ENCODE measurements around the gene CASTOR1.

Gene CASTOR1

DNA sequence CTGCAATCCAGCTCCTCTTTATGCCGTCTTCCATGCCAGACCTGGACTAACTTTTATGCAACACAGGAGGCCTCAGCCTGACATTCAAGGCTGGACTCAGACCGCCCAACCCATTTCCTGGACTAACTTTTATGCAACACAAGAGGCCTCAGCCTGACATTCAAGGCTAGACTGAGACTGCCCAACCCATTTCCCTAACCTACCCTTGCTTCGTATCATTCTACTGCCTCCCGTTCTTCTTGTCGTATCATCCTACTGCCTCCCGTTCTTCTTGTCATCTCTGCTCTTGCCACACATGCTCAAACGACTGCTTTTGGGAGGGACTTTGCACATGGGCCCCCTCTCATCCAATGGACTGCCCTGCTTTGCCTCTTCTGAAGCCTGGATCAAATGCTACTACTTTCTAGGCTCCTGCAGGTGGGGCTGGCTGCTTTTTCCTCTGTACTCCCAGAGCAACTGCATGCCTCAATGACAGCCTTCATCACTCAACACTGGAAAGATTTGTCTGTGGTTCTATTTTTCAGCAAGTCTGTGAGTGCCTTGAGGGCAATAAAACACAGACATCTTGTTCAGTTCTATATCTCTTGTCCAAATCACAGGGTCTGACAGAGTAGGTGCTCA is 29.6 kb upstream of the CASTOR1 start:
- no peak for DNase-seq (ENCODE audit: low read depth in 2 of 2)

DNA sequence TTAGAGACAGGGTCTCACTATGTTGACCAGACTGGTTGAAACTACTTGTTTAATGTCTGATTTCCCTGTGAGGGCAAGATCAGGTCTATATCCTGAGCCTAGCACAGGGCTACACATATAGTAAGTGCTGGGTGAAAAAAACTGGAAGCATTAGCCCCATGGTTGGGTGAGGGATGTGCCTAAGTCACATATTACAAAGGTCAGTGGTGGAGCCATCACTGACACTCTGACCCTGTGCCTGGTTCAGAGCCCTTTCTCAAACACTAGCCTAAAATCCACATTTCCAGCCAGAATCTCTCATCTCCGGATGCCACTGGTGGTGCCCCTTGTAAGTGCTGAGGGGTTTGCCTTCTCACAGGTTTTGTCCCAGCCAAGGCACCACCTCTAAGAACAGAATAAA is 28.5 kb upstream of the CASTOR1 start:
- DNase-seq (ENCODE audit: low read depth in 2 of 2): no peak

DNA sequence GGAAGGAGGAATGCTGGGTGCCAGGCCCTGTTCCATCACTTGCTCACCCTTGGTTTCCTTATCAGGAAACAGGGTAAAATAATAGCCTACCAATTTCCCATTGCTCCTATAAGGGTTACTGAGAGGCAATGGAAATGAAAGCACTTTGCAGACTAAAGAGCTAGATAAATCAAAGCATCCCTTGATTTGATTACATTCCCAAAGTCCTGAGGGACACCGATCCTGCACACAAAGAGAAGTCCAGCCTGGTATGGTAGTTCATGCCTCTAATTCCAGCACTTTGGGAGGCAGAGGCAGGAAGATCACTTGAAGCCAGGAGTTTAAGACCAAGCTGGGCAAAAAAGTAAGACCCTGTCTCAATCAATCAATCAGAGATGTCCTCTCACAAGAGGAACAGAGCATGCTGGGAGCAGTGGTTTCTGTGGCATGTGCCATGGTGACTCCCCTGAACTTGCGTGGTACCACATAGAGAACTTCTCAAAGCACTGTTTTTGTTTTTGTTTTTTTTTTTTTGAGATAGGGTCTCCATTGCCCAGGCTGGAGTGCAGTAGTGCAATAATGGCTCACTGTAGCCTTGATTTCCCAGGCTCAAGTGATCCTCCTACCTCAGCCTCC is 26.8 kb upstream of the CASTOR1 start:
- DNase-seq (ENCODE audit: low read depth in 2 of 2): no peak

DNA sequence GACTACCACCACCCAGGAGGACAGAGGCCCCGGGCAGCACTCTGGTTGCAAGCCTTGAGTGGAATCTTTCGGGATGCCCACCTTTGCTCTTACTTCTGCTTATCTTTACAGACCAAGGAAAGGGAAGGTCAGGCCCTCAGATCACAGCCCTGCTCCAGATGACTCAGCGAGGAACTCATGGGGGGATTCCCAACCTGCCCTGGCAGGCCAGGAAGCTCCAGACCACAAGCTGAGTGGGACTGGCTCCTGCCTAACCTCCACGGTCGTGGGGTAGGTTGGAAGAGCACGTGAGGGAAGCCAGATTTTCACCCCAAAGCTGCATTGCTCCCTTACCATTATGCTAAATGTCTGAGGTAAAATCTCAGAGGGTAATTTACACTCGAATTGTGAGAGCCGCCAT is 25.6 kb upstream of the CASTOR1 start:
- DNase-seq (ENCODE audit: low read depth in 2 of 2): no peak

DNA sequence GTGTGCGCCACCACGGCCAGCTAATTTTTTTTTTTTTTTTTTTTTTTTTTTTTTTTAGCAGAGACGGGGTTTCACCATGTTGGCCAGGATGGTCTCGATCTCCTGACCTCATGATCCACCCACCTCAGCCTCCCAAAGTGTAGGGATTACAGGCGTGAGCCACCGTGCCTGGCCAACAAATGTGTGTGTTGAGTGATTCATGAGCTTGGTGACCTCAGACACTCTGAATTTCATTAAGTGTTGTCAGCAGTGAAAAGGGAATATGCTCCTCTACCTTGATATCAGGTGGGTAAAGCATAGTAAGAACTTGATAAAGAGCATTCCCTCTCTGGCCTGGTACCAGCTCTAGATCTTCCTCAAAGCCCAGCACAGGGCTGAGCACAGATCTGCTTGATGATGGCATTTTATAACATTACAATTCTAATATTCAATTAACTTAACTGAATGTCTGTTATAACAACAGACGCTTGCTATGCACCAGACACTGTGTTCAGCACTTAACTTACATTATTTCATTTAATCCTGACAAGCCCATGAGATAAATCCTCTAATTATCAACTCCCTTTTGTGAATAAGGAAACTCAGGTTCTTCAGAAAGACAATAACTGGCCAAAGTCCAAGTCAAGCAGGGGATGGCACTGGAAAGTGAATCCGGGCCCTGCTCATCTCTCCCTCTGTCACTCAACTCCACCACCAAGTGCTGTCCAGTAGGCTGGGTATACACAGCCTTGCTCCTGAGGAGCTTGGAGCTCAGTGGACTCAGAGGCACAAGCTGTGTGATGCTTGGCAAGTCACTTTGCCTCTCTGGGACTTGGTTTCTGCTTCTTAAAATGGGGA is 24.4 kb upstream of the CASTOR1 start:
- no peak for DNase-seq (ENCODE audit: low read depth in 2 of 2)

DNA sequence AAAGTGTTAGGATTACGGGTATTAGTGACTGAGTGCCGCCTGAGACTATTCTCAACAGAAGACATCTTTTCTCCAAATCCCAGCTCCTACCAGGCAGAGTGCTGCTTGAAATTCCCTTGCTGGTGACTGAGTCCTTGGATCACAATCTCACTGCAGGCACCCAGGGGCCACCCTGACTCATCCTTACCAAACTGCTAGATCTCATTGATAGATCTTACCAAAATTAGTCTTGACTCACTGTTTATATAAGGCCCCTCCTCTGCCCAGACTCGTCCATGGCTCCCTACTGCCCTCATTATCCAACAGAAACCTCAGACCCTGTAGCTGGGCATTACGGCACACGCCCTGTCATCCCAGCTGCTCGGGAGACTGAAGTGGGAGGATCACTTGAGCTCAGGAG is 22.7 kb upstream of the CASTOR1 start:
- no peak for DNase-seq (ENCODE audit: low read depth in 2 of 2)

DNA sequence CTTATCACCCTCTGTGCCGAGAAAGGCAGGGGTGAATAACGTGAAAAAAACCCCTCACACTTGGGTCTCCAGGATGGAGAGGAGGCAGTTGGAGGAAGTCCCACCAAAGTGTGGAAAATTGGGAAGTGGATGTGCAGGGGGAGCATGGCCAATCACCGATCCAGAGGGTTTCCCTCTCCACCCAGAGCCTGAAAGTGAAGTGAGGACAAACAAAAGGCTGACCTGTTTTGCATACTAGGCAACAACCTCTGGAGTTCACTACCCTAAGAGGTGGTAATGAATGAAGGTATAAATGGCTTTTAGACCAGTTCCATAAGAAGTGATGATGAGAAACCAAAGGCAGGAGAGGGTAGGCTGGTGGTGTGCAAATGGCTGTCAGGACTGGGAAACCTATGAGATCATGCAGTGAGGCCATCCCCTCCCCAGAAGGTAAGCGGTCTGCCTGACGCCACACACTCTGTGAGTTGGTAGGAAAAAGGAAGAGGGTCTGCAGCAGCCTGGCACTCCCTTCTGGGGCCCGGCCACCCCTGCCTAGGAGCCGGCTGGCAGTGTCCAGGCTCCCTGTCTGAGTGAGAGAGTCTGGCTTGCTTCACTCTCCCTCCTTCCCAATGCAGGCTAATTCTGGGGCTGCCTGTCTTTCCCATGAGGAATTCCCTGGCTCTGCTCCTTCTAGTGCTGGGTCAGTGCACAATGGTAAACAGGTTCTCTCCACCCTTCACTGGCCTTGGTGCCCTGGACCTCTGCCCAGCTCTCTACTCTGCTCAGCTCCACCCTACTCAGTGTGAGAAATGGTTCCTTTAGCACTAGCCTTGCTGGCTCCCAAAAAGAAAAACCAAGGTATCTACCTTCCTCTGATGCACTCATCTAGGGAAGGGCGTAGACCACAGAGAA is 21.8 kb upstream of the CASTOR1 start:
- no peak for DNase-seq (ENCODE audit: low read depth in 2 of 2)

DNA sequence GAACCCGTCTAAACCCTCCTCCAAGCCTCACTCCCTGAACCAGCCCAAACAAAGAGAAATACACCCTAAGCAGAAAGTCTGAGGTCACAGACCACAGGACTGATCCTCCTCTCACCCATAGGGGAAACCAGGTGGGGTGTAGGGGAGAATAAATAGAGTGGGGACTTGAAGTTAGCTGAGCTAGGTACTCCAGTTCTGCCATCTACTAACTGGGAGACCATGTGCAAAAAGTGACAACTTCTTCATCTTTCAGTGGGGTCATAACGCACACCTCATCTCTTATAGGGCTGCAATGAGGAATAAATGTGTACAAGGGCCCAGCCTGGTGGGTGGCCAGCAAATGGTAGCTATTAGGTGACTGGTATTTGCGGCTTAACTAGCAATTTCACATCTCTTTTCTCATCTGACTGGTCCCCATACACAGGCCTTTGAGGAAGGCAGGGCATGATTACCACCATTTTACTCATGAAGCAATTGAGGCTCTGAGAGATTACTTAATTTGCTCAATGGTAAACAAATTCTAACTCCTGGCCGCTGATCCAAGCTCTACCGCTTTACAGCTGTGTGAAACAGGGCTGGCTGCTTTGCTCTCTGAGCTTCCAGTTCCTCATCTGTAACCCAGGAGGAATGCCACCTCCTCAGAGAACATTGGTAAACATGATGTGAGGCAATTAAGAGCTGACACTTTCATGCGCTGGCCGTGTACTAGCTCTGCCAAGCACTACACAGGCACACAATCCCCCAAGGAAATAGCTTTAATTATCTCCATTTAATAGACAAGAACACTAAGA is 20.8 kb upstream of the CASTOR1 start:
- DNase-seq (ENCODE audit: low read depth in 2 of 2): no peak

DNA sequence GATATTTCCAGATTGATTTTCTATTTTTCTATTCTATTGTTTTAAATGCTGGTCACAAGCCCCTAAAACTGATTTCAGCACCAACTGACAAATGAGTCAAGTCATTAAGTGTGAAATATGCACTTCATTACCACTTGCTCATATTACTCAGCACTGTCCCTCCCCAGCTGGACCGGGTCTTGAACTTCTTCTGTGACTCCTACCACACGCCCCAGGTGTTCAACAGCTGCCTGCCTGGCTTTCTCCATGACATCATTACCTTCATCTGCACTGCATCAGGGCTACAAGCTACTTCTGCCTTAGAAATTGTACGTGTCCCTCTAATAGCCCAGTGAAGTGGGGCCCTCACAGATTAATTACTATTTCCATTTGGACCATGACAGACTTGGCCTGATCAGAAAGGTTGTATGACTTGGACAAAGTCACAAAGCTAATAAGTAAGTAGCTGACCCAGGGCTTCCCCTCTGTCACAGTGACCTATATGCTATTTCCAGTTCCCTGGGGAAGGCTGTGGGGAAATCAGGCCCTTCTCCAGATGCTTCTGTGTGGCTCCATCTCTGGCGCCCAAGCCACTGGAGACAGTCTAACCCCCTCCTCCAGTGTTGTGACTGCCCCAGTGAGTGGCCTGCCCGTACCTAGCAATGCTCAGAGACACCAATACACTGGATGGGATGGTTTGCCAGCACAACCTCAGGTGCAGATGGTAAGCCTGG is 19.4 kb upstream of the CASTOR1 start:
- DNase-seq (ENCODE audit: low read depth in 2 of 2): no peak

DNA sequence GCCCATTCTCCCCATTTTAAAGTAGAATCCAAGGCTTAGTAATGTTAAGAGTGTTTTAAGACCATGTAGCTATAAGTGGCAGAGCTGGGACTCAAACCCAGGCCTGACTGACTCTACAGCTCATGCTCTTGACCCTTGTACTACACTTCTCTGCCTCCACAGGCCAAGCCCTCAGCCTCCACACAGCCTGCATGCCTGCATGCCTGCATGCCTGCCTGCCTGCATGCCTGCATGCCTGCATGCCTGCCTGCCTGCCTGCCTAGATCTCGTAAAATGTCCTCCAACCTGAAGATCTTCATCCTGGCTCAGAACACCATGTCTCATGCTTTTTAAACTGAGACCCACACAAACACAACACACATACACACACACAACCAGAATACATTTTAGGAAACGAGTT is 18.8 kb upstream of the CASTOR1 start:
- DNase-seq (ENCODE audit: low read depth in 2 of 2): no peak

DNA sequence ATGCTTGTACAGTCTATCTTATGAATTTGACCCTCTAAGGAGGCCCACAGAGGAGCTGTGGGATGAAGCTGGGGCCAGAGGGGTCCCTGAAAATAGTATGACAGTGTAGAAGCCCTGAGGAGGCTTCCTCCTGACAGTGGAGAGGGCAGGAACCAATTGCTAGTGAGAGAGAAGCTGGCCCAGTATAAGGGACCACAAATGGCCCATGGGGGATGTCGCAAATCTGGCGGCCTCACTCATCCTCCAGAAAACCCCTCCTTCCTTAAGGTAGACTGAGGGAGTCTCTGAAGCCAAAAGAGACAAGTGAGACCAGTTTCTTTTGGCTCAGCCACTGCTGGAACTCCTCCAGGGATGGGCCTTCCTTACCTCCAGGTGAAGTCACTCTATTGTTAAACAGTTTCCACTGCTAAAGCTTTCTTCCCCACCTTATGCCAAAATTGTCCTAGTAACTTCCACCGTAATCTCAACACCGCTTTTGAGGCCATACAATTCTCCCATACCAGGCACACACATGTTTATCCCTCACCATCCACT is 17.8 kb upstream of the CASTOR1 start:
- no peak for DNase-seq (ENCODE audit: low read depth in 2 of 2)

DNA sequence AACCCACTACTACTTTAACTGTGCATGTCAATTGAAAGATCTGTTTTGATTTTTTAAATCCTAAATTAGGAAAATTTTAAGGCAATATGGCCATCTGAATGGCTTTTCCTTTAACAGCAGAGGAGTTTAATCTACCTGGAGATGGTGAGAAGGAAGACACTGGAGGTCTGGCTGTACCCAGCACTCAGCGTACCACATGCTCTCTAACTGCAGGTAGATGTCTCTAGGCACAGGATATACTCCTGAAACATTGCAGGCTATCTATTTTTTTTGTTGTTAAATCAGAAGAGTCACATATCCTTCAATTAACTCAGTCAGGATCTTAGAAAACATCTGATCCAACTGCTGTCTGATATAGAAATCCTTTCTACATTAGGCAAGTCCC is 17.3 kb upstream of the CASTOR1 start:
- no peak for DNase-seq (ENCODE audit: low read depth in 2 of 2)

DNA sequence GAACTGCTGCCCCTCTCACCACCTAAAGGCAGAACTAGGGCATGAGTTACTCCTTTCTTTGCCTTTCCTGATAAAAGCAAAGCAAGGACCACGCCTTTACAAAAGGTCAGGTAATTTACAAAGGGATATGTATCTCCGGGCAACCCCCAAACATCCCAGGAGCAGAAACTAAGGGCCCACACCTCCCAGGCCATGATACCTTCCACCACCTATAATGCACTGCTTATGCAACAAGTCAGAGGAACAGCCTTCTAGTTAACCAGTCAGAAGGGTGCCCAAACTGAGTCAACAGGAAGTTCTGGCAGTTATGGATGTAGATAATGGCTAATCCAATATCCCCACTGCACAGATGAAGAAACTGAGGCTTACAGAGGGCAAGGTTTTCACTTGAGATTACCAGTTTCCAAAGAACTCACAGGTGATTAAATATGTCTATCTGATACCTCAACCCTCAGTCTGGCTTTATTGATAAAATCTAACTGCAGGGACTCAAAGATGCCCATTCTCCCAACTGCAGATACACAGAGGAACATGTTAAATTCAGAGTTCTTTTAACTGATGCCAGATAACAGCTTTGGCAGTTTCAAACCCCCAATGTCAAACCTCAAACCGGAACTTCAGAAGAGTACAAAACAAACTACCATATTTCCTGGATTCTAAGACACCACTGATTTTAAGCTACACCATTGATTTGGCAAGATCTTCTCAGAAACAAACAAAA is 16.8 kb upstream of the CASTOR1 start:
- DNase-seq (ENCODE audit: low read depth in 2 of 2): no peak

DNA sequence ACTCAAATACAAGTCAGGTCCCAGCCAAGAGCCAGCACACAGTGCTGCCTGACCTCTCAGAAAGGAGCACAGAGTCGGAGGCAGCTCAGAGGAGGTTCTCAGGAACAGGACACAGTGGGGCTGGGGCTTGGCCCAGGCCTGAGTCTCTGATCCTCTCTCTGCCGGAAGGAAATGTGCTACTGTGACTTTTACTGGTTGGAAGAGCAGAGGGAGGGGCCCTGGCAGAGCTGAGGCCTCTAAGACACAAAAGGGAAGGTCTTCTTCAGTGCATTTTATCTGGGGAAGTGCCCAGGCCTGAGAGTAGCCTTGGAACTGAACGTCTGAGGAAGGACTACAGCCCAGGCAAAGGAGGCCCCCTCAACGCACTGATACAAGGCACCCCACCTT is 16.2 kb upstream of the CASTOR1 start:
- no peak for DNase-seq (ENCODE audit: low read depth in 2 of 2)

DNA sequence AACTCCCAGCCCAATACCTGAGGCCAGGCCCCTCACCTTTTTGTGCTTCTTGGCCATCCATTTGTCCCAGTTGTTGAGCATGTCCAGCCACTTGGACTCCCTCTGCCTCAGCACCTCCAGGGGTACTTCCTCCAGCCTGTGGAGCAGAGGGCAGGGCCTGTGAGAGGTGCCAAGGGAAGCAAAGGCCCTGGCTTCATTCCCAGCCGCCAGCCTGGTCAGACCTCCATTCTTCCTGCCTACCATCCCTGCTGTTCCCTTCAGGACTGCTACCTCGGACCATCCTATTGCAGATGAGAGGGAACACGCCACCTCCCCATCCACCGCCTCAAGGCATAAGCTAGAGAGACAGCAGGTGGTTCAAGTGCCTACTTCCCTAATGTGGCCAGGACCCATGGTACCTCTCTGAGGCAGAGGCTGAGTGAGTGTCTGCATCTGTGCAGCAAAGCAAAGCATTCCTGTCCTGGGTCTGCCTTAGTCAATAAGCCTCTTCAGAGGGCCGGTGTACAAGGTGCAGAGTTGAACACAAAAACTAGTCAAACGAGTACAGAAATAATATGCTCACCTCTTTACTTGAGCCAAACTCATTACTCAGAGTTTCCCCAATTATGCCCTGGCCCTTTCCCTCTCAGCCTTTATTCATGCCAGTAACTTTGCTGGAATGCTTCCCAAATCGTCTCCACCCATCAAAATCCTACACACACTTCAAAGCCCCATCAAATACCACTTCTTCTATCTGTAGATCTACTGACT is 15.4 kb upstream of the CASTOR1 start:
- no peak for DNase-seq (ENCODE audit: low read depth in 2 of 2)

DNA sequence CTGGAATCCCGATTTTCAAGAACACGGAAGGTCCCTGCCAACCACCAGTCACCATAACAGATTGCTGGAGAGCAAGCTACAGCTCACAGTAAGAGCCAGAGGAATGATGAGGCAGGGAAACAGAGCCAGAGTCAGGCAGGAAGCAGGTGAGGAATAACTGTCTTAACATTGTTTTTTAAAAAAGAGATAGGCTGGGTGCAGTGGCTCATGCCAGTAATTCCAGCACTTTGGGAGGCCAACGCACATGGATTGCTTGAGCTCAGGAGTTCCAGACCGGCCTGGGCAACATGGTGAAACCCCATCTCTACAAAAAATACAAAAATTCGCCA is 13.5 kb upstream of the CASTOR1 start:
- no peak for DNase-seq (ENCODE audit: low read depth in 2 of 2)

DNA sequence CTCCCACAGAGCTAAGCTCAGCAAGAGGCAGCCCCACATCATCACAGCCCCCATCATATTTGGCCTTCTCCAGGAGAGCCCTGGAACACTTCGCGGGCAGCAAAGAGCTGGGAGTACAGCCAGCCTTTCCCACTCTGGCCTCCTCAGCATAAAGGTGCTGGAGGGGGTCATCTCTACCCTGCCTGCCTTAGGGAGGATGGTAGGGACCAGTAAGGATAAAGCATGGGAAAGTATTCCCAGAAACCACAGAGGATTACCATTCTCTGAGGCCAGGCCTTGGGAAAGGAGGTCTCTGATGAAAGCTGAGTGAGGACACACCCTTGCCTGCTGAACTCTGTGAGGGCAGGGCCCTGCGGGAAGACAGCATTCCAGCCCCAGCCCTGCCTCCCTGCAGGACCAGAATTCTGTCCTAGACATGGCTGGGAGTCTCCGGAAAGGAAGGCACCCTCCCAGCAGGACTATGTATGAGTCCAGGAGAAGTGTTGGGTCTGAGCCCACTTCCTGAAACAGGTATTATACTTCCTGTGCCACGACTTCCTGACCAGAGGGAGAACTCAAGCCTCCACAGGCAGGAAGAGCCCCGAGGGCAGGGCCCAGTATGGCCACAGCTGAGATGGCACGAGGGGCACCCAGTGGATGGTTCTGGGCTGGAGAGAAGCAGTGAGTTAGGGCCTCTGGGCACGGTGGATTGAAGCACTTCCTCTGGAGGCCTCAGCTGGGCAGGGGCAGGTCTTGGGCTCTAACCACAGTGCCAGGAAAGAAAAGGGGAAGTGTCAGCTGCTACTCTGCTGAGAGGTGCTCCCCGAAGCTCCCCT is 12.9 kb upstream of the CASTOR1 start:
- no peak for DNase-seq (ENCODE audit: low read depth in 2 of 2)

DNA sequence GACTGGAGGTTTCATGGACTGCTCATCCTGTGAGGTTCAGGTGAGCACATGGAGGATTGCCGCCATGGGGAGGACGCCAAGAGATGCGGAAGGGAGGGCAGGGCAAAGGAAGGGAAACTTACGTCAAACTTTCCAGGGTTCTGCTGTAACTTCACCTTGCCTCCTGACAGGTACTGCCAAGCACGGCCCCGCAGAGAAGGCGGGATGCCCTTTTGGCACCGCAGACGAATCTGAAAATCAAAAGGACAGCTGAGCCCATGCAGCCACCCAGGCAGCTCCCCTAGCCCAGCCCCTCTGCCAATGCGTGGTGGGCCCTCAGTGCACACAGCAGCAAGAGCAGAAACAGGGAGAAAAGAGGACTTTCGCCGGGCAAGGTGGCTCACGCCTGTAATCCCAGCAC is 10.0 kb upstream of the CASTOR1 start:
- no peak for DNase-seq (ENCODE audit: low read depth in 2 of 2)

All from stimulated activated CD8-positive, alpha-beta memory T cell treated with anti-CD3 and anti-CD28 coated beads, Interleukin-2, amount 100 ng/mL, for 1 hour (primary cell).